MM.1S (cell line): ENCODE measurements around the gene DDX51.

Source experiments
- DNase-seq: peaks from one replicate; pipeline ENCODE4 v3.0.0-alpha.2; 2015
- H2AFZ ChIP-seq: fragments of 300-600 bp; sonication (generic); 2 replicates; pipeline ENCODE4 v1.6.0; 2016; ENCODE audit warnings: antibody characterized with exemption, low read length
- H3F3A ChIP-seq: fragments of 300-600 bp; sonication (generic); 2 replicates; pipeline ENCODE4 v1.6.1; 2016; ENCODE audit warnings: mild to moderate bottlenecking, antibody characterized with exemption, low read length, moderate library complexity, mixed read lengths; ENCODE audit not compliant: insufficient read depth
- H3K27ac ChIP-seq: fragments of 300-600 bp; sonication (generic); 2 replicates; pipeline ENCODE4 v1.5.1; 2016; ENCODE audit warnings: mild to moderate bottlenecking, low read length
- H3K27me3 ChIP-seq: fragments of 300-600 bp; sonication (generic); replicated peaks from 2 replicates; pipeline ENCODE4 v1.6.0; 2016; ENCODE audit warnings: low read length; ENCODE audit not compliant: insufficient read depth
- H3K36me3 ChIP-seq: fragments of 300-600 bp; sonication (generic); replicated peaks from 2 replicates; pipeline ENCODE4 v1.6.1; 2016; ENCODE audit warnings: mild to moderate bottlenecking, low read length, mixed read lengths; ENCODE audit not compliant: insufficient read depth
- H3K4me1 ChIP-seq: fragments of 300-600 bp; sonication (generic); 2 replicates; pipeline ENCODE4 v1.6.1; 2016; ENCODE audit warnings: low read length, mixed read lengths
- H3K4me2 ChIP-seq: fragments of 300-600 bp; sonication (generic); 2 replicates; pipeline ENCODE4 v1.6.0; 2016; ENCODE audit warnings: low read depth, low read length
- H3K4me3 ChIP-seq: fragments of 300-600 bp; sonication (generic); 2 replicates; pipeline ENCODE4 v1.5.1; 2016; ENCODE audit warnings: low read length, mixed read lengths
- H3K79me2 ChIP-seq: fragments of 300-600 bp; sonication (generic); 2 replicates; pipeline ENCODE4 v1.6.1; 2016; ENCODE audit warnings: mixed run types, low read length, mixed read lengths
- H3K9ac ChIP-seq: fragments of 300-600 bp; sonication (generic); 2 replicates; pipeline ENCODE4 v1.6.1; 2016; ENCODE audit warnings: low read length, mixed read lengths
- H3K9me2 ChIP-seq: fragments of 300-600 bp; sonication (generic); replicated peaks from 2 replicates; pipeline ENCODE4 v1.6.1; 2016; ENCODE audit warnings: mild to moderate bottlenecking, low read length, mixed read lengths; ENCODE audit not compliant: insufficient read depth
- H3K9me3 ChIP-seq: fragments of 300-600 bp; sonication (generic); replicated peaks from 2 replicates; pipeline ENCODE4 v1.6.1; 2016; ENCODE audit warnings: mild to moderate bottlenecking, low read length, mixed read lengths; ENCODE audit not compliant: insufficient read depth
- H4K20me1 ChIP-seq: fragments of 300-600 bp; sonication (generic); 2 replicates; pipeline ENCODE4 v1.6.1; 2016; ENCODE audit warnings: mild to moderate bottlenecking, low read length, moderate library complexity, mixed read lengths; ENCODE audit not compliant: insufficient read depth
- EZH2 ChIP-seq: fragments of 300-600 bp; sonication (generic); optimal IDR thresholded peaks from 2 replicates; pipeline ENCODE3; 2017; ENCODE audit warnings: low read depth, mild to moderate bottlenecking, antibody characterized with exemption, low read length, mixed read lengths
- EZH2phosphoT487 ChIP-seq: fragments of 300-600 bp; sonication (generic); IDR thresholded peaks from 2 replicates; pipeline ENCODE4 v1.6.1; 2018; ENCODE audit warnings: antibody characterized with exemption, low read length
- TF ChIP-seq, protein P1 (sequence below): fragments of 300-600 bp; sonication (generic); IDR thresholded peaks from 2 replicates; pipeline ENCODE4 v1.5.1; 2016; ENCODE audit warnings: antibody characterized with exemption, low read length, mixed read lengths

The DDX51 gene

DNA sequence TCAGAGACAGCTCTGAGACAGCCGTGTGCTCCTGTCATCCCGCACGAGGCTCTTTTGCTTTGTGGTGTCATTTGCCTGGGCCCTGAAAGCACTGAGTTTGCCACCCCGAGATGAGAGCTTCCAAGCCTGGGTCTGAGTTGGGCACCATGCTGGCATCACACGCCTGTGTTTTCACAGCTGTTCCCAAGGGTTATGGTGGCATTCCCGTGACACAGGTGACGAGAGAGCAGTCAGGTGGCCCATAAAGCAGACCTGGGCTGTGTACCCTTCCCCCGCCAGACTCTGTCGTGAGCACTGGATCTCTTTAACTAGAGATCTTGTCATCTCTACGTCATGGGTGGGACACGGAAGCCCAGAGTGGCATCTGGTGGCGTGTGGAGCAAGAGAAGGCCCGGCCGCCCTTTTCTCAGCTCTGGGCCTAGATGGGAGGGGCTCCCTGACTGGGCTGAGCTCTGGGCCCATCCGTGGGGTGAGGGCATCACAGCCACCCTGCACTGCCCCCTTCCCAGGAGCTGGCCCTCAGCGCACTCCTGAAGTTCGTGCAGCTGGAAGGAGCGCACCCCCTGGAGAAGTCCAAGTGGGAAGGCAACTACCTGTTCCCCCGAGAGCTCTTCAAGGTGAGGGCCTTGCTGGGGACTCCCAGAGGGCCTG is 2.8 kb upstream of the DDX51 start:
- no peaks in the 10 kb centered on the region for H3K27me3 ChIP-seq
- H3K9ac ChIP-seq: no peak overlapping the region
- peaks cover 40% of the 10 kb centered on the region for H3K79me2 ChIP-seq
- no peaks in the 10 kb centered on the region for H3F3A ChIP-seq
- no peak overlapping the region for H3K27ac ChIP-seq
- no peak overlapping the region for H2AFZ ChIP-seq
- H4K20me1 ChIP-seq: no peaks in the 10 kb centered on the region
- no peak overlapping the region for H3K4me2 ChIP-seq
- H3K4me1 ChIP-seq: no peaks in the 10 kb centered on the region
- H3K4me3 ChIP-seq: no peak overlapping the region
- H3K9me3 ChIP-seq: no peaks in the 10 kb centered on the region
- DNase-seq: no peak
- no peaks in the 10 kb centered on the region for H3K36me3 ChIP-seq
- H3K9me2 ChIP-seq: no peaks in the 10 kb centered on the region
- TF ChIP-seq EZH2 (no peak), EZH2phosphoT487 (no peak)
- TF ChIP-seq, protein P1, sequence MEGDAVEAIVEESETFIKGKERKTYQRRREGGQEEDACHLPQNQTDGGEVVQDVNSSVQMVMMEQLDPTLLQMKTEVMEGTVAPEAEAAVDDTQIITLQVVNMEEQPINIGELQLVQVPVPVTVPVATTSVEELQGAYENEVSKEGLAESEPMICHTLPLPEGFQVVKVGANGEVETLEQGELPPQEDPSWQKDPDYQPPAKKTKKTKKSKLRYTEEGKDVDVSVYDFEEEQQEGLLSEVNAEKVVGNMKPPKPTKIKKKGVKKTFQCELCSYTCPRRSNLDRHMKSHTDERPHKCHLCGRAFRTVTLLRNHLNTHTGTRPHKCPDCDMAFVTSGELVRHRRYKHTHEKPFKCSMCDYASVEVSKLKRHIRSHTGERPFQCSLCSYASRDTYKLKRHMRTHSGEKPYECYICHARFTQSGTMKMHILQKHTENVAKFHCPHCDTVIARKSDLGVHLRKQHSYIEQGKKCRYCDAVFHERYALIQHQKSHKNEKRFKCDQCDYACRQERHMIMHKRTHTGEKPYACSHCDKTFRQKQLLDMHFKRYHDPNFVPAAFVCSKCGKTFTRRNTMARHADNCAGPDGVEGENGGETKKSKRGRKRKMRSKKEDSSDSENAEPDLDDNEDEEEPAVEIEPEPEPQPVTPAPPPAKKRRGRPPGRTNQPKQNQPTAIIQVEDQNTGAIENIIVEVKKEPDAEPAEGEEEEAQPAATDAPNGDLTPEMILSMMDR: no peak

DNA sequence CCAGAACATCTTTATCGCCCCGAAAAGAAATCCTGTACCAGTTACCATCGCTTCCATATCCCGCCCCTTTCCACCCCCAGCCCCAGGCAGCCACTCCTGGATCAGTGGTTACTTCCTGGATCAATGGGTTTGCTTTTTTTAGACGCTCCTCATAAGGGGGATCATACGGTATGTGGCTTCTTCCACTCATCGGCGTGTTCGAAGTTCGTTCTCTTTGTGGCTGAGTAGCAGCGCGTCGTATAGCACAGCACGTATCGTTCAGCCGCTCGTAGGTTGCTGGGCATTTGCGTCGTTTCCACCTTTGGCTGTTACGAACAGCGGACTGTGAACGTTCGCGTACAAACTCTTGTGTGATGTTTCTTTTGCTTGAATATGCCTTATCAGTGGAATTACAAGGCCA is 2.0 kb upstream of the DDX51 start:
- H3K9me2 ChIP-seq: no peaks in the 10 kb centered on the region
- TF ChIP-seq, protein P1: no peak
- TF ChIP-seq EZH2phosphoT487 (no peak), EZH2 (no peak)
- no peak overlapping the region for H3K9ac ChIP-seq
- H3K9me3 ChIP-seq: no peaks in the 10 kb centered on the region
- peaks cover 43% of the 10 kb centered on the region for H3K79me2 ChIP-seq
- H4K20me1 ChIP-seq: no peaks in the 10 kb centered on the region
- no peak overlapping the region for H3K27ac ChIP-seq
- H3K36me3 ChIP-seq: no peaks in the 10 kb centered on the region
- no peak for DNase-seq
- H3K27me3 ChIP-seq: no peaks in the 10 kb centered on the region
- H3K4me1 ChIP-seq: no peaks in the 10 kb centered on the region
- H3K4me2 ChIP-seq: no peak overlapping the region
- no peak overlapping the region for H3K4me3 ChIP-seq
- H2AFZ ChIP-seq: no peak overlapping the region
- H3F3A ChIP-seq: no peaks in the 10 kb centered on the region

DNA sequence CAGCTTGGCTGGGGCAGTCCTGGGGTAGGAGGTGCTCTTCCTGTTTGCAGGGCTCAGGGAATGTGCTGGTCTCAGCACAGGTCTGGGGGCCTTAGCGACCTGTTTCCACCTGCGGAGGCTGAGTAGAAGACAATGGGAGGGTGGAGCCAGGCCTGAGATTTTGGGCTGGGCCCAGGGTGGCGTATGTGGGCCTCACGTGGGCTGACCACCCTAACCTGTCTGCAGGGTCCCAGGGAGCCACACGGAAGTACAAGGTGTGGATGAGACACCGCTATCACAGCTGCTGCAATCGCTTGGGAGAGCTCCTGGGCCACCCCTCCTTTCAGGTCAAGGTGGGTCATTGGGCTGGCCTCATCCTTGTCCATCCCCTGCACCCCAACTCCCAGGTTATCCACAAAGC is 1.2 kb upstream of the DDX51 start:
- Histone ChIP-seq H3K4me1 (no peaks in the 10 kb centered on the region), H3K27ac (no peak overlapping the region), H4K20me1 (no peaks in the 10 kb centered on the region), H3K9ac (peak overlapping the region; percentile 87; the same call in 1 of the 2 replicates), H3F3A (no peaks in the 10 kb centered on the region), H3K4me3 (peak overlapping the region; percentile 80; the same call in 1 of the 2 replicates), H3K79me2 (peaks cover 43% of the 10 kb centered on the region), H2AFZ (no peak overlapping the region), H3K9me3 (no peaks in the 10 kb centered on the region), H3K4me2 (peak overlapping the region; percentile 69), H3K9me2 (no peaks in the 10 kb centered on the region), H3K27me3 (no peaks in the 10 kb centered on the region), H3K36me3 (no peaks in the 10 kb centered on the region)
- TF ChIP-seq, protein P1: no peak
- no peak for TF ChIP-seq EZH2phosphoT487
- no peak for TF ChIP-seq EZH2
- no peak for DNase-seq
